Glomerular endothelial cell (primary cell): ENCODE results near the gene KRTAP9-6. TPM values are rescaled to one million over a fixed set of nuclear protein-coding genes. Genes with fewer than 3 reads are reported as not detected.

Experiments used
- DNase-seq: peaks from one replicate; pipeline ENCODE4 v3.0.0-alpha.2; 2011; ENCODE audit warnings: low read depth, low spot score; ENCODE audit errors: extremely low read depth
- total RNA-seq: library from RNA; depleted of rRNA; stranded (reverse); fragments of >200 nt; gene quantifications from 2 replicates; pipeline ENCODE4 v1.2.3, GENCODE V29; 2015

The KRTAP9-6 gene
- total RNA-seq, 1 donor from 2014 or later = not detected

DNA sequence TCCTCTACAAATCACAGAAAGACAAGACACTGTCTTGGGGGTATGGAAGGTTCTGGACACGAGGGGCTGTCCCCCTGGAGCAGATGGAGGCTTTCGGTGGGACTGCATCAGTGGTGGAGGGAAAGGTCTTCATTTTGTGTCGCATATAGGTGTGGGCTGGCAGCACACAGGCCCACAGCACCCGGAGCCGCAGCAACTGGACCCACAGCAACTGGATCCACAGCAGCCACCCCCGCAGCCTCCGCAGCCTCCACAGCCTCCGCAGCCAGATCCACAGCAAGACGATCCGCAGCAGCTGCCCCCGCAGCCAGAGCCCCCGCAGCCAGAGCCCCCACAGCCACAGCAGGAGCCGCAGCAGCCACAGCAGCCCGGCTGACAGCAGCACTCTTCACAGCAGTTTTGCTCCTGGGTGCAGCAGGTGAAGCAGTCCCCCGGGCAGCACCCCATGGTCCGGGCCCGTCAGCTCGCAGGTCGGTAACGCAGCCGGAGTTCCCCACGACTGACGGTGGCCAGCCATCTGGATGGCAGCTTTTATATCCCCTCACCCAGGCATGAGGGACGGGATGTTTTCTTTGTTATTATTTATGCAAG is 50.1 kb downstream of the KRTAP9-6 start, which contains the start of gene KRTAP17-1:
TSS of gene KRTAP17-1 (minus strand) at position 507 of the 591 bp plus-strand sequence. CDS start at position 447, 60 bp downstream.
- DNase-seq = no peak

Other genes with a start within 250 kb of the KRTAP9-6 start
- gene KRTAP1-5, start 238.2 kb upstream of the KRTAP9-6 start, total RNA-seq = 0.29 and 0.82 TPM in 2 replicates
- not detected in 2 replicates for gene KRTAP1-4, start 235.2 kb upstream of the KRTAP9-6 start, total RNA-seq
- not detected in 2 replicates for gene KRTAP1-3, start 230.5 kb upstream of the KRTAP9-6 start, total RNA-seq
- not detected in 2 replicates for gene KRTAP1-1, start 223.9 kb upstream of the KRTAP9-6 start, total RNA-seq
- not detected in 2 replicates for gene KRTAP2-1, start 218.1 kb upstream of the KRTAP9-6 start, total RNA-seq
- not detected in 2 replicates for gene KRTAP2-2, start 210.1 kb upstream of the KRTAP9-6 start, total RNA-seq
- 1.8 and 5.4 TPM in 2 replicates for gene KRTAP2-3, start 205.3 kb upstream of the KRTAP9-6 start, total RNA-seq
- gene KRTAP2-4, start 199.5 kb upstream of the KRTAP9-6 start, total RNA-seq = not detected in 2 replicates
- gene KRTAP4-7, start 181.2 kb upstream of the KRTAP9-6 start, total RNA-seq = not detected in 2 replicates
- not detected in 2 replicates for gene KRTAP4-8, start 167.2 kb upstream of the KRTAP9-6 start, total RNA-seq
- not detected in 2 replicates for gene KRTAP4-16, start 163.2 kb upstream of the KRTAP9-6 start, total RNA-seq
- not detected in 2 replicates for gene KRTAP4-9, start 160.0 kb upstream of the KRTAP9-6 start, total RNA-seq
- not detected in 2 replicates for gene KRTAP4-11, start 147.0 kb upstream of the KRTAP9-6 start, total RNA-seq
- gene KRTAP4-12, start 141.2 kb upstream of the KRTAP9-6 start, total RNA-seq = not detected in 2 replicates
- not detected in 2 replicates for gene KRTAP4-6, start 124.8 kb upstream of the KRTAP9-6 start, total RNA-seq
- not detected in 2 replicates for gene KRTAP4-5, start 115.6 kb upstream of the KRTAP9-6 start, total RNA-seq
- gene KRTAP4-4, start 104.6 kb upstream of the KRTAP9-6 start, total RNA-seq = not detected in 2 replicates
- not detected in 2 replicates for gene KRTAP4-3, start 97.2 kb upstream of the KRTAP9-6 start, total RNA-seq
- not detected in 2 replicates for gene KRTAP4-2, start 87.2 kb upstream of the KRTAP9-6 start, total RNA-seq
- gene KRTAP4-1, start 80.5 kb upstream of the KRTAP9-6 start, total RNA-seq = not detected in 2 replicates
- not detected in 2 replicates for gene KRTAP9-1, start 75.5 kb upstream of the KRTAP9-6 start, total RNA-seq
- not detected in 2 replicates for gene KRTAP9-2, start 38.7 kb upstream of the KRTAP9-6 start, total RNA-seq
- not detected in 2 replicates for gene KRTAP9-3, start 32.9 kb upstream of the KRTAP9-6 start, total RNA-seq
- not detected in 2 replicates for gene KRTAP9-8, start 27.4 kb upstream of the KRTAP9-6 start, total RNA-seq
- gene KRTAP9-4, start 15.7 kb upstream of the KRTAP9-6 start, total RNA-seq = not detected in 2 replicates
- not detected in 2 replicates for gene KRTAP9-9, start 10.0 kb upstream of the KRTAP9-6 start, total RNA-seq
- not detected in 2 replicates for gene KRTAP9-7, start 10.3 kb downstream of the KRTAP9-6 start, total RNA-seq
- gene KRTAP29-1, start 37.5 kb downstream of the KRTAP9-6 start, total RNA-seq = not detected in 2 replicates
- gene KRTAP16-1, start 43.9 kb downstream of the KRTAP9-6 start, total RNA-seq = not detected in 2 replicates
- gene KRTAP17-1, start 50.3 kb downstream of the KRTAP9-6 start, total RNA-seq = not detected in 2 replicates
- not detected in 2 replicates for gene KRT33A, start 85.5 kb downstream of the KRTAP9-6 start, total RNA-seq
- gene KRT33B, start 104.4 kb downstream of the KRTAP9-6 start, total RNA-seq = not detected in 2 replicates
- 0.35 TPM in 1 of 2 replicates, not detected in the other for gene KRT34, start 116.9 kb downstream of the KRTAP9-6 start, total RNA-seq
- not detected in 2 replicates for gene KRT31, start 132.2 kb downstream of the KRTAP9-6 start, total RNA-seq
- gene KRT37, start 159.2 kb downstream of the KRTAP9-6 start, total RNA-seq = not detected in 2 replicates
- not detected in 2 replicates for gene KRT38, start 175.6 kb downstream of the KRTAP9-6 start, total RNA-seq
- gene KRT32, start 202.0 kb downstream of the KRTAP9-6 start, total RNA-seq = not detected in 2 replicates
- gene KRT35, start 215.8 kb downstream of the KRTAP9-6 start, total RNA-seq = not detected in 2 replicates
- not detected in 2 replicates for gene KRT36, start 224.5 kb downstream of the KRTAP9-6 start, total RNA-seq
- gene KRT13, start 240.2 kb downstream of the KRTAP9-6 start, total RNA-seq = not detected in 2 replicates